ENCODE data around the gene AQP3.
"Not testable (repeated sequence)": the region's sequence is repeated elsewhere in the genome, so short reads cannot be mapped to it uniquely, and the experiment has no call there.

AQP3 gene
- 33.0 to 52.2 reads per million in 2 donors for total RNA-seq

DNA sequence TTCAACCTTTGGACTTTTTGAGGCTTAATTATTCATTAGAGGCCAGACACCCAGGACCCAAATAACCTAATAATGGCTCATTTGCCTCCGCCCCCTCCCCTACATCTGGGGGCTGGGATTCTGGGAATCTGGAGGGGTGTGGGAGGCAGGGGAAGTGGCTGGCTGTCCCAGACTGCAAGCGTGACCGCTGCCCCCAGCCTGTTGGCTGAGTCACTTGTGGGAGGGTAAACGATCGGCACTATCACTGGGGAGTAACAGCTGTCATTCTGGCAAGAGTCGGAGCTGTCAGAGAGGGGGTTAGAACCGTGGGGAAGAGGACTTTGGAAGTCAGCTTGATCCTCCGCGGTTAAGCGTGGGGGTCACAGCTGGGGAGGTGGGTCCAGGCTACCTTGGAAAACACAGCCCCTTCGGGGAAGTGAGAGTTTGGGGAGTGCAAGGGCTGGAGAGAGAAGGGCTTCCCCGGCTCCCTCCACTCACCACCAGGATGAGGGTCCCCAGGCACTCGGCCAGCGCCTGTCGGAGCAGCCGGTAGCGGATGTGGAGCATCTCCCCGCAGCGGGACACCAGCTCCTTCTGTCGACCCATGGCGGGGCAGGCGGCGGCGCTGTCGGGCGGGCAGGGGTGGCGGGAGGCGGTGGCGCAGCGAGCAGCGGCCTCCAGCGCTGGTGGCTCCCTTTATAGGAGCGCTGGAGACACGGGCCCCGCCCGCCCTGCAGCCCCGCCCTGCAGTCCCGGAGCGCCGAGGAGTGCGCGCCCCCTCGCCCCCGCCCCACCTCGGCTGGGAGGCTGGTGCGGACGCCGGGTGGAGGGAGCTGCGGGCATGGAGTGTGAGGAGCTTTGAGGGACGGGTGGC is at the start of gene AQP3:
Gene AQP3, minus strand, starts transcription at position 648 of the 853 bp plus-strand sequence. Its CDS starts 63 bp downstream, at position 585.
- DNase-seq = peak; percentile 61

DNA sequence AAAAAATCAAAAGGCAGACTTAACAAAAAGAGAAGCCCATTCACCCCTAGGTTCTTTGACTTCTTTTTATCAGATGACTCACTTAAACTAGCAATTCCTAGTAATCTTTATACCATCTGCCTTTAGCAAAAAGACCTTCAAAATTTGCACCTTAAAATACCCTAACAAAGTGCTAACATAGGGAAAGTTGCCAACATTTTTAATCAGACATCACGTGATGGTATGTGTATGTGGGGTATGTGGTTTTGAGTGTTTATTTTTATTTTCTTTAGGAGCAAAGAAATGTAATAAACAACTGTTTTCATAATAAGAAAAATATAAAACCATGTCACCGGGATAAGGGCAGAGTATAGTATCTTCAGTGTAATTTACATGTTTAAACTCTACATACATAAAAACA is 46.4 kb upstream of the AQP3 start:
- DNase-seq = not testable (repeated sequence)

DNA sequence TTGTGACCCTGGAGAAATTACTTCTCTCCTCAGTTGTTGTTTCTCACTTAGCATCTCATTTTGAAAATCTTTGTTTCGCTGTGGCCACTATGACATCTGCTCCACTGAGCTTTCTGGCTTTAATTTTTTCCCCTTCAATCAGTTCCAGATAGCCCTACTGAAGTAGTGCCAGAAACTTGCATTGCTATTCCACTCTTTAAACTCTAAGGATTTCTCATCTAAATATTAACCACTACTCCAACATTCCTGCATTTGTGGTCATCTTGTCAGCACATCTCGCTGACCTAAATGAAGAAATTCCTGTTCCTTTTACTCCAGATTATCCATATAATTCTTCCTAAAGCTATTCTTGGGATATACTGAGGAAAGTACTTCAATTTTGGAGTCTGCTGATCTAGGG is 41.7 kb upstream of the AQP3 start:
- no peak for DNase-seq

DNA sequence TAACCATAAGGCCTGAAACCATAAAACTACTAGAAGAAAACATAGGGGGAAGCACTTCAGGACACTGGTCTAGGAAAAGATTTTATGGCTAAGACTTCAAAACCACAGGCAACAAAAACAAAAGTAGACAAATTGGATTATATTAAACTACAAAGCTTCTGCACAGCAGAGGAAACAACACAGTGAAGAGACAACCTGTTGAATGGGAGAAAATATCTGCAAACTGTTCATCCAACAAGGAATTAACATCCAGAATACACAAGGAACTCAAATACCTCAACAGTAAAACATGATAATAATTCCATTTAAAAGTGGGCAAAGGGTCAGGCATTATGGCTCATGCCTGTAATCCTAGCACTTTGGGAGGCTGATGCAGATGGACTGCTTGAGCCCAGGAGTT is 37.9 kb upstream of the AQP3 start:
- not testable (repeated sequence) for DNase-seq

DNA sequence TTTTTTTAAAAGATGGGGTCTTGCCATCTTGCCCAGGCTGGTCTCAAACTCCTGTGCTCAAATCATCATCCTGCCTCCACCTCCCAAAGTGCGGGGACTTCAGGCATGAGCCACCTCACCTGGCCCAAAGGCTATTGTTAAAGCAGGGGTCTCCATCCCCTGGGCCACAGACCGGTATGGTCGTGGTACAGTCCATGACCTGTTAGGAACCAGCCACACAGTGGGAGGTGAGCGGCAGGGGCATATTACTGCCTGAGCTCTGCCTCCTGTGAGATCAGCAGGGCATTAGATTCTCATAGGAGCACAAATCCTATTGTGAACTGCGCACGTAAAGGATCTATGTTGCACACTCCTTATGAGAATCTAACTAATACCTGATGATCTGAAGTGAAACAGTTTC is 33.6 kb upstream of the AQP3 start:
- no peak for DNase-seq

DNA sequence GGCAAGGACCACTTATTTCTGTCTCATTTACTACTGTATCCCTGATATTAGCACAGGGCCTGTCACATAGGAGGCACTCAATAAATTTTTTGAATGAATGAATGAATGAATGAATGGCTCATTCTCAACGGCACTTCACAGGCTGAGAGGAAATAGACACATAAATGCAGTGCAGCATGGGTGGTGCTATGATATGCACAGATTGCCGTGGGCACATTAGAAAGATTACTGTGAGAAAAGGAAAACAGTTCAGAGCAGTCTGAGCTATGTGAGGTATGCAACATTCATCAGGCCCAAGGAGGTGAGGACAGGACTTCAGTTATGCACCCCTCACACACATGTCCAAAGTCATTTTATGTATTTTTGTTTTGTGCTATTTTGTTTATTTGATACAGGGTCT is 32.7 kb upstream of the AQP3 start:
- DNase-seq = no peak

DNA sequence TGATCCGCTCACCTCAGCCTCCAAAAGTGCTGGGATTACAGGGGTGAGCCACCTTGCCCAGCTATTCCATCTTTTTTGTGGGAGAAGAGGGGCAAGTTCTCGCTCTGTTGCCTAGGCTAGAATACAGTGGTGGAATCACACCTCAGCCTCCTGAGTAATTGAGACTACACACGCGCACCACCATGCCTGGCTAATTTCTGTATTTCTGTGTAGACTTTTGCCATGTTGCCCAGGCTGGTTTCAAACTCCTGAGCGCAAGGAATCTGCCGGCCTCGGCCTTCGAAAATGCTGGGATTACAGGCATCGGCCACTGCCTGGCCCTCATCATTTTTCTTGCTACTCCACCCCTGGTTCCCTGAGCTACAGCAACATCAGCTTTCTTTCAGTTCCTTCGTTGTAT is 29.1 kb upstream of the AQP3 start:
- no peak for DNase-seq

DNA sequence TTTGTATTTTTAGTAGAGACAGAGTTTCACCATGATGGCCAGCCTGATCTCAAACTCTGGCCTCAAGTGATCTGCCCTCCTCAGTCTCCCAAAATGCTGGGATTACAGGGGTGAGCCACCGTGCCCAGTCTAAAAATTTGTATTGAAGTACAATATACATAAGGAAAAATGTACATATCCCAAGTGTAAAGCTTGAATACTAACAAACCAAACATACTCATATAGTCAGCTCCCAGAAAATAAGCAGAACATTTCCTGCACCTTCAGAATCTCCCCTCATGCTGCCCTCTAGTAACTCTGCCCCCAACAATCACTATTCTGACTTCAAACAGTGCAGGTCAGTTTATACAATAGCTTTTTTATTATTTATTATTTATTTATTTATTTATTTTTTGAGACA is 28.0 kb upstream of the AQP3 start:
- DNase-seq = no peak

DNA sequence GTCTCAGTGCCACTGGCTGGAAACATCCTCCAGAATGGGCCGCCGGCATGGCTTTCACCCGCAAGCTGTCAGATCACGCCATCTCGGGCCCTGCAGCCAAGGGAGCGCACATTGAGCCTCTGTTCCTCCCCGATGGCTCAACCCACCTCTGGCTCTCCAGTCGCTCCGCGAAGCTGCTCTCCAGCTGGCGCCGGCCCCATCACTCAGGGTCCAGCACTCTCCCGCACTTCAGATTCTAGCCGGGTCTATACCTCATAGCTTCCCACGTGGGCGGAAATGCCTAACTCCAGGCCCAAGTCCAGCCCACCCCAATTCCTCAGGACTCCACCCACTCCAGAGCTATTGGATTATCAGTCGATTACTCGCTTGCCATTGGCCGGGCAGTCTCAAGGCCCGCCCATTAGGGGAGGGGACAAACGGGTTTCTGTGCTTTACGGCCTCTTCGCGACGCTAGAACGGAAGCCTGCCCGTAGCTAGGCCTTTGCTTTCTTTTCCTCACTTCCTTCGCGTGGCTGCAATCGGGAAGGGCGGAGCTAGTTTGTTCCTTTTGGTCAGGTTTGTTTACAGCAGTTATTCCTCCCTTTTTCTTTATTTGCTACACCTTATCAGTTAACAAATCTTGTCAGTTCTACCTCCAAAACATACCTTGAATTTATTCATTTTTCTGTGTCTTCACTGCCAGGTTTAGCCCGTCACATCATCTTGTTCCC is 26.4 kb upstream of the AQP3 start, which contains the start of gene NOL6:
Gene NOL6, minus strand, starts transcription at position 282 of the 710 bp plus-strand sequence. Its CDS starts 82 bp downstream, at position 200.
- DNase-seq = peak; percentile 58

DNA sequence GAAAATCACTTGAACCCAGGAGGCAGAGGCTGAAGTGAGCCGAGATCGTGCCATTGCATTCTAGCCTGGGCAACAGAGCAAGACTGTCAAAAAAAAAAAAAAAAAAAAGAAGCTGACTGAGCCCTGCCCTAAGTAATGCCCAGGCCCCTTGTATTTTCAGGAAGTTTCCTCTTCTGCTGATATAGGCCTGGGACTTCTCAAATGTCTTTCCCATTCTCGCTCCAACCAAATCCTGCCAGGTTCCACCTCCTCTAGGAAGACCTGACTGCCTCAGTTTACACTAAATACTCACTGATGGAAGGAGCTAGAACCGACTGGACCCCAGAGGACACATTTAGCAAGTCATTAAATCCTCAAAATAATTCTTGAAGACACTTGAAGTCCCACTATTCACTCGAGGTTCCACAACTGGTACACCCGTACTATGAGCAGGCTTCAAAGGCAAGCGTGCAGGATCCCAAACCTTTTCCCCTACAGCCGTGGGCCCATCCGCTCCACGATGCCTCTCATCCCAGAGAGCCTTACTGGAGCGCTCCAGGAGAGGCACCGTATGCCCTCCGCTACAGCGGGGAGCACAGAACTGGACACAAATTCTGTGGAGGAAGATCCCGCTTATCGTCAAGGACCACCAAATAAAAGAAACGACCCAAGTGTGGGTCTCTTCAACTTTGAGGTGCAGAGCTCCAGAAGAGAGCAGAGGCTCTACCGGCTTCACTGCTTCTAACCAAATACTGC is 25.7 kb upstream of the AQP3 start:
- DNase-seq = no peak

DNA sequence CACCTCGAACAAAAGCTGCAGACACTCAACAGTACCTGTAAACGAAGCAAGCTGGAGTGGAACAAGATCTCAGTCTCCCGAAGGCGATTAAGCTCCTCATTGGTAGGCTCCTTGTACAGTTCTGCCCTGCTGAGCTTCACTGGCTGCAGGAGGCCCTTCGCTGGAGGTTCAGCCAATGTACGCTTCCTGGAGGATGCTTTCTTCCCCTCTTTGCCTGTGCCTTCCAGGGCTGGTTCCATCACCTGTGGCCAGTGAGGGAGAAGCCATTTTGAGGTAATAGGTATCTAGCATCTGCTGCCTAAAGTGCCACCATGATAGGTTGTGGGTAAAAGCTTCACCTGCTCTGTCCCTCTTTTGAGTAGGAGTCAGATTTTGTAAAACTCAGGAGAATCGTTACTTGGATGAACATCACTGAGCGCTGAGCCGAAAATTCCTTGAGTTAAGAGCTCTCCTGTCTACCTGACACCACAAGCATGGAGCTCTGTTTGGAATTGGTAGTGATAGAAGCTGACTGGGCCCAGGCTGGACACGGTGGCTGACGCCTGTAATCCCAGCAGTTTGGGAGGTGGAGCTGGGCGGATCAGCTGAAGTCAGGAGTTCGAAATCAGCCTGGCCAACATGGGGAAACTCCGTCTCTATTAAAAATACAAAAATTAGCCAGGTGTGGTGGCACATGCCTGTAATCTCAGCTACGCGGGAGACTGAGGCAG is 24.9 kb upstream of the AQP3 start:
- DNase-seq = no peak

DNA sequence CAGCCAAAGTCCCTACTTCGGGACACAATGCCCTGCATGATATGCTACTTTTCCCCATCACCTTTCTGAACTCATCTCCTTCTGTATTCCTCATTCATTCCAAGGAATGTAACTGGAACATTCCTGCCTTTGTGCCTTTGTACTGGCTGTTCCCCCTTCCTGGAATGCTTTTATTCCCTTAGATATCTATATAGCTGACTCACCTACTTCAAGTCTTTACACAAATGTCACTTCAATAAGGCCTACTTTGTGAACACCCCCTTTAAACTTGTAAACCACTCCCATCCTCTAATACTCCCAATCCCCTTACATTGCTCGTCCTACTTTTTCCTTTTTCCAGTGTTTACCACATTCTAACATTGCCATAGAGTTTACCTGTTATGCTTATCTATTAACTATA is 24.0 kb upstream of the AQP3 start:
- DNase-seq = no peak

DNA sequence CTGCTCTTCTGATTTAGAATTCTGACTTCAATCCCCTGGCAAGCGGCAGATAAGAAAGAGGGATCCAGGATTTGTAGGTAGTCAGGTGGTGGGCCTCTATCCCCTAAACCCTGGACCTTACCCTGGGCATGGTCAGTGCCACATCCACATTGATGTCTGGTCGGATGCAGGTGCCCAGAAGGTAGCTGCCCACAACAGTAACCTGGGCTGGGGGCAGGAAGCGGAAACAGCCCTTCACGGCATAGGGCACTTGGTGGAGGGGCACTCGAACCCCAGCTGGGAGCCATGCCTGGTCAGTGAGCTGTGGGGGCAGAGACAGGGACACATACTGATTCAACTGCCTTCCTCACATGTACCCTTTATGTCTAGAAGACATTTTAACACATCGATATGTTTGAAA is 22.5 kb upstream of the AQP3 start:
- no peak for DNase-seq

DNA sequence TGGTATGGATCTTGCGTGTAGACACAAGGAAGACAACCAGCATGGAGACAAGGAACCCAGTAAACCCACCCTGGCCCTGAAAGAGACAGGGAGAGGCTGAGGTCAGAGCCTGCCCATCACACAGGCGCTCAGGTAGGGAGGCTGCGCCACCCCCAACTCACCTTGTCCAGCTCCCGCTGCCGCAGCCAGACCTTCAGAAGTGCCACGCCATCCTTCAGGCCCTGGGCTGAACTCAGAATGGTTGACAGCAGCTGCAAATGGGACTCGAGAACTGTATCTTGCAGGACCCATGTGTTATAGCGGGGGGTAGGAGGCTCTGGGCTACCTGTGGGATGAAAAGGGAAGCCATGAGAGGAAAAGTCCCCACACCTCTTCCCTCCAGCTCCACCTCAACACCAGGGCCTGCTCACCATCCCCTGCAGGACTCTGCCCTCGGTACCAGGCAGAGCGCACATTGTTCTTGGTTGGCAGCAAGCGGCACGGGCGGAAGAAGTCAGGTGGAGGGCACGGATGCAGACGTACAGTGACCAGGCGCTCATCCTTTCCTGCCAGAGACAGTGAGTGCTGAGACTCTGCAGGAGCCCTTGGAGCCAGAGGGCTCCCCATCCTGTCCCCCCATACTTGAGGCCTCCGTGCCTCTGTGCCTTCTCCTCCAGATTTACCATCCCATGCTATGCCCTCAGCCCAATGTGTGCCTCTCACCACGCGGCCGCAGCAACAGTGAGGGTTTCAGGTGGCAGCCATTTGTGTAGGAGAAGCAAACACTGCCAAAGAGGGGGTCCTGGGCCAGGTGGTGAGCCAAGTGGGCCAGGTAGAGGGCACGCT is 21.6 kb upstream of the AQP3 start:
- no peak for DNase-seq

DNA sequence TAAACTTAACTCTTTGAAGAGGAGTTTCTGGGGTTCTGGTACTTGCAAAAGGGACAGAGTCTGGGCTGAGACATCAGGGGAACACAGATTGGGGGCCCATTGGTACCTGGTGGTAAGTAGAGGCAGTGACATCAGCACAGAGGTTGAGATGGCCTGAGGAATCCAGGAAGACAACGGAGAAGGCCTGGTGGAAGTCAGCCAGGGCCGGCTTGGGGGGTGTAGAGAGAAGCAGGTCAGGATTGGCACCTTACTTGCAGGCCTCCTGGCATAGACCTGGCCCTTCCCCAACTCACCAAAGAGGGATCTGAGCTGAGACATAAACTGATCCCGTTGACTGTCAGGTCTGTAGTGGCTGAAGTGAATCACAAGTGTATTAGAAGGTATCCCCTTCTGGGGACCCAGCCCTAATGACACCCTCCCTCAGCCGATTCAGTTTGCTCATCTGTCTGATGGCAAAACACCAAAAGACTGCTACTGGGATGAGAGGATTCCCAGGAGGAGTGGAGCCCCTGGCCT is 20.9 kb upstream of the AQP3 start:
- no peak for DNase-seq

DNA sequence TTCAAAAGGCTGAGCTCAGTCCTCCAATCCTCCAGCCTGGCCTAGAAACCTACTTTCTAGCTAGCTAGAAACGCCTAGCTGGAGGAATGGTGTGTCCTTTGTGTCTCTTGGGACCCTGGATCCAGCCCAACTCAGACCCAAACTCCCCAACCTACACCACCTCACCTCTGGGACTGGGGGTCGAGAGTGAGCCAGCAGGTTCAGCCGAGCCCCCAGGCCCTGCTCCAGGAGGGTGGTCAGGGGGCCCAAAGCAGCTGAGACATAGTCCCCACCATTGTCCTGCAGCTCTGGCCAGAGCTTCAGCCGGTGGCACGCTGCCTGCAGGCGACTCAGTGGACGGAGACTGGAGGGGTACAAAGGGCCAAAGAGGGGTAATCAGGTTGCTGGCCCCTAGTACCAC is 20.1 kb upstream of the AQP3 start:
- no peak for DNase-seq

DNA sequence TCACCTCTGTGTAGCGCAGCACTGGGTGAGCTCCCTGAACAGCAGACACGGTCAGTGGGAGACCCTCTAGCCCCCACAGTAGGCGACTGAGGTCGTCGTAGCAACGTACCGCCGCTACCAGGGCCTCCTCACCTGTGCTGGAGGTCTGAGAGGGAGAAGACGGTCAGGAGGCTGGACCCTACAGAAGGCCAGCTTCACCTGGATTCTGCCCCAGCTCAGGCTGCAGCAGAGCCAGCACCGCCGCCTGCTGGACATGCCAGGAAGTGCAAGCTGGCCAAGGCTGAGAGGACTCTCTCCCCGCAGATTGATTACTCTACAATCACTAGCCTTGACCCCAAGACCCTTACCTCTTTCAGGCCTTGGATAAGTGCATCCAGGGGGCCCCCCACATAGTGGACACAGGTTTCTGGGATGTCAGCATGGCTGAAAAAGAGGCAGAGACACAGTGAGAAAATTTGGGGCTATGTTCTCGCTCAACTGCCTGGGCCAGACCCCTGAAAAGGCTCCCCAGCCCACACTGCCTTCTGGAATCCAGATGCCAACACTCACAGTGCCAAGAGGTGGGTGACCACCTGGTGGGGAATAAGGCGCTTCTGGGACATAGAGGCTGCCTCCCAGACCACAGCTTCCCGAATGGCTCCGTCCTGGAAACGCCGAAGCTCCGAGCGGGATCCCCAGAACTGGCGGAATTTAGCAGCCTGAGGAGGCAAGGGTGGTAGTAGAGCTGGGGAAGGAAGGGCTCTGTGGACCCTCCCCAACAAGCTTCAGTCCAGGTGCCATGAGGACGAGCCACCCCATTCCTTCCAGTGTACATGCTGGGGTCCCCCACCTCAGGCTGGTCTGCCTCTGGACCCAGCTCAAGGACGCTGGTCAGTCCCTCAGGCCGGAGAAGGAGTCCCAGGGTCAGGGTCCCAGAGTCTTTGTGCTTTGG is 19.4 kb upstream of the AQP3 start:
- peak; percentile 42 for DNase-seq

DNA sequence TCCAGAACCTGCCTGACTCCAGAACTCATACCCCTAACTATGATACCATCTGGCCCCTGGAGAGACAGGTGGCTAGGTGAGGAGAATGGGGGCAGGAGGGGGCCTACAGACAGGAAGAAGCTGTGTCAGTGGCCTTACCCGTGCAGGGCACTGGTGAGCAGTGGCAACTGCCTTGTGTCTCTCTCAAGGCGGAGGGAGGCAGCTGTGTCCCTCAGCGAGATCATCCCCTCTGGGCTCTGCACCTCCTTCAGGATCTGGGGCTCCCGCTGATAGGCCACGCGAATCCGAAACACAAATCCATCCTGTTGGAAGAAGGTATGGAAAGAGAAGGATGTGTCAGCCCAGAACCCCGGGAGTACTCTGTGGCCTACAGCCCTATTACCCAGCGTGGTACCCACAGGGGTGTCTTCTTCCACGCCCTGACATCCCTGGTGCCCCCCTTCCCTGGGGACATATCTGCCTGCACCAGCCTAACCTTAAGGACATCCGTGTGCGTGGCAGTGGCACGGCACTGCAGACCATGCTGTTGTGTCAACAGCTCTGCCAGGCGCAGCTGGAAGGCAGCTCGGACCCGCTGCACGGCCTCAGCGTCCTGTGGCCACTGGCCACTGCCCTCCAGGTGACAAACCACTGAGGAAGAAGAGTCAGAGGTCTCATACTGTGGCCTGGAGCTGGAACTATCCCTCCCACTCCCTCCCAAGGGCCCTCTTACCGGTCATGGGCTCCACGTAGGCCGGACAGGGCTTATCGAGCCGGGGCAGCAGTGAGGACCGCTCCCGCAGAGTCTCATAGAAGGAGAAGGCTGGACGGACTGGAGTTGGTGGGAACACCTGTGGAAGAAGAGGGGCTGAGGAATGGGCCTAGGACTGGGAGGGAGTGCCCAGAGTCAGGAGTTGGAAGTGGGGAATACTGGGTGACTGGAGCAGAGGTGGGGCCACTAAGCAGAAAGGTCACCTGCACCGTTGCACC is 18.5 kb upstream of the AQP3 start:
- no peak for DNase-seq

DNA sequence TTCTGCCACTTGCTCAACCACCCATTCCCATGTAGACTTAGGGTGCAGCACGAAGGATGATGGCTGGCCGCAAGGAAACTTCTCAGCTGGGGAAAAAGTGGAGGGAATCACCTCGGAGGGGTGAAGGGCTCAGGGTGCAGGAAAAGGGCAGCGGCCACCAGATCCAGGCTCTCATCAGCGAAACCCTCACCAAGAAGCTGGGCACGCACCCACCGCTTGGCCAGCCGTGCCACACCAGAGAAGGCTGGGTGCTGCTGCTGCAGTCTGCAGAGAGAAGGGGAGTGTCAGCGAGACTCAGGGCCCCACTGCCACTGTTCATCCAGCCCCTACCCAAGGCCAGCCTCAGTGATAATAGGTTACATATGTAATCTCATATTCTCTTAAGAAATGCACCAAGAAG is 17.7 kb upstream of the AQP3 start:
- DNase-seq = no peak
